ENCODE results near the gene ODAD4. TPM values are rescaled to one million over a fixed set of nuclear protein-coding genes. Genes with fewer than 3 reads are reported as not detected.

ODAD4 gene
- total and polyA plus RNA-seq, 2 of the 8 experiments (the other 6 are each of a cell fraction or from before 2014, with no cell fraction given): 0.48 to 1.3 TPM

- Histone ChIP-seq H3K14ac (ENCODE audit: insufficient read length) (no peak overlapping the region), H4K91ac (replicated peaks; ENCODE audit: insufficient read length, low read length) (no peak overlapping the region), H3K36me3 (ENCODE audit: control insufficient read depth in 2 of 4, insufficient read depth in 4 of 4, low read length in 3 of 4) (peaks cover 0 to 3% (median 0%) of the 10 kb centered on the region in 4 experiments; a peak in 2 of 8 replicates), H3K27me3 (replicated peaks in 1 of 4; ENCODE audit: control insufficient read depth in 3 of 4, extremely low read depth in 1 of 4, insufficient read depth in 3 of 4, low read length in 3 of 4) (no peaks in the 10 kb centered on the region), H3K56ac (replicated peaks; ENCODE audit: insufficient read length, low read depth, low read length) (no peak overlapping the region), H4K5ac (ENCODE audit: insufficient read length, low read depth, low read length) (no peak overlapping the region), H4K8ac (ENCODE audit: extremely low read depth, insufficient read depth, low read length) (no peak overlapping the region), H2BK15ac (ENCODE audit: low read length) (no peak overlapping the region), H3K4me3 (ENCODE audit: extremely low read depth in 1 of 4, insufficient read depth in 2 of 4, low read depth in 3 of 4, low read length in 4 of 4) (no peak overlapping the region), H2AFZ (ENCODE audit: low read length) (no peak overlapping the region), H2BK20ac (ENCODE audit: low read length) (no peak overlapping the region), H2BK5ac (ENCODE audit: low read depth, low read length) (no peak overlapping the region), H3K18ac (ENCODE audit: extremely low read depth, low read length) (no peak overlapping the region), H3K27ac (ENCODE audit: low read depth, low read length) (no peak overlapping the region), H3K4me2 (ENCODE audit: insufficient read depth in 1 of 2, low read depth in 2 of 2, low read length in 2 of 2) (no peak overlapping the region), H3K4me1 (replicated peaks in 1 of 4; ENCODE audit: control insufficient read depth in 3 of 4, insufficient read depth in 4 of 4, low read length in 3 of 4) (no peaks in the 10 kb centered on the region), H2BK120ac (replicated peaks; ENCODE audit: low read depth, low read length) (no peak overlapping the region), H3K23me2 (ENCODE audit: low read depth, low read length) (0 out of 2 replicates have a peak, but pooled peaks cover 2% of the 10 kb centered on the region), H3K9ac (replicated peaks in 1 of 4; ENCODE audit: extremely low read depth in 1 of 4, low read depth in 3 of 4, low read length in 3 of 4) (no peak overlapping the region), H2BK12ac (ENCODE audit: low read depth, low read length) (no peak overlapping the region), H4K20me1 (replicated peaks in 1 of 2; ENCODE audit: control insufficient read depth in 1 of 2, insufficient read depth in 2 of 2, low read length in 2 of 2) (no peaks in the 10 kb centered on the region), H2AK5ac (ENCODE audit: low read depth, low read length) (no peak overlapping the region), H3K79me1 (ENCODE audit: low read depth, low read length) (no peaks in the 10 kb centered on the region), H3K4ac (replicated peaks; ENCODE audit: insufficient read length, low read depth, low read length) (no peak overlapping the region), H3K9me3 (ENCODE audit: insufficient read depth in 2 of 2, low read depth in 1 of 2, low read length in 1 of 2) (no peaks in the 10 kb centered on the region), H3K79me2 (ENCODE audit: control insufficient read depth in 1 of 2, insufficient read depth in 2 of 2, low read length in 2 of 2) (no peaks in the 10 kb centered on the region), H3K23ac (ENCODE audit: insufficient read length) (no peak overlapping the region)
- ChIA-PET CTCF (ENCODE audit: partially characterized antibody) (interaction anchor here (1.0 to 2.7 kb wide), 4 partner anchors 10 to 193 kb away, joined by 3 to 11 read pairs (median 6); no protein-coding TSS in a partner anchor), POLR2A (ENCODE audit: partially characterized antibody) (interaction anchor here (1.0 to 2.5 kb wide), 7 partner anchors 9 to 251 kb away, joined by 3 to 9 read pairs (median 6); partner anchors contain the start of genes ACLY and ODAD4)
- 91% methylated on average over 4 of the region's 4 CpGs; no CpG with 5 or more reads in 1 of the 2 experiments for WGBS, 2 experiments (ENCODE audit: extremely low coverage in 1 of 2, insufficient coverage in 1 of 2, insufficient read length in 1 of 2, insufficient replicate concordance in 2 of 2, low coverage in 1 of 2, low lambda C conversion rate in 2 of 2, missing lambda C conversion rate in 1 of 2)
- DNase-seq (ENCODE audit: low read depth in 1 of 2, low spot score in 2 of 2) (no peak), FAIRE-seq (no peak)
- TF ChIP-seq FOSL1 (IDR thresholded peaks at IDR 0.05; ENCODE audit: insufficient read depth, low read depth, low read length): no peak
- TF ChIP-seq CREB1 (IDR thresholded peaks at IDR 0.05): no peak
- no peak for TF ChIP-seq EP300 (IDR thresholded peaks at IDR 0.05; ENCODE audit: borderline replicate concordance in 1 of 2, low read depth in 2 of 2, low read length in 2 of 2)
Measured at GRCh38 chr17:41939044-41939692, 8.8 kb downstream of the ODAD4 start.

All from H1 (cell line).